Endodermal cell (in vitro differentiated cells): ENCODE data around the gene HACD3. TPM values are rescaled to one million over a fixed set of nuclear protein-coding genes. Genes with fewer than 3 reads are reported as not detected.

Experiments used
- DNase-seq: peaks from one replicate; pipeline ENCODE4 v3.0.0-alpha.2; 2017
- H3K27ac ChIP-seq: 2 replicates; pipeline ENCODE4 v1.5.1; 2013; ENCODE audit warnings: mild to moderate bottlenecking, low read depth, low read length, moderate library complexity
- H3K27me3 ChIP-seq: 2 replicates; pipeline ENCODE4 v1.6.1; 2013; ENCODE audit warnings: mild to moderate bottlenecking, low read length, moderate library complexity; ENCODE audit not compliant: insufficient read depth, control insufficient read depth, poor library complexity, severe bottlenecking
- H3K36me3 ChIP-seq: 2 replicates; pipeline ENCODE4 v1.7.0; 2013; ENCODE audit warnings: mild to moderate bottlenecking, low read length, moderate library complexity; ENCODE audit not compliant: control insufficient read depth, insufficient read depth
- H3K4me1 ChIP-seq: one replicate; pipeline ENCODE4 v1.7.0; 2013; ENCODE audit warnings: low read length; ENCODE audit not compliant: control insufficient read depth, insufficient read depth
- H3K4me3 ChIP-seq: 2 replicates; pipeline ENCODE4 v1.5.1; 2013; ENCODE audit warnings: mild to moderate bottlenecking, low read length, moderate library complexity
- H3K9ac ChIP-seq: 2 replicates; pipeline ENCODE4 v1.6.1; 2013; ENCODE audit warnings: mild to moderate bottlenecking, low read length, moderate library complexity; ENCODE audit not compliant: poor library complexity, severe bottlenecking; ENCODE audit errors: extremely low read depth
- H3K9me3 ChIP-seq: 2 replicates; pipeline ENCODE4 v1.6.1; 2013; ENCODE audit warnings: mild to moderate bottlenecking, low read length, moderate library complexity; ENCODE audit not compliant: control insufficient read depth
- H3K27ac Mint-ChIP-seq: 2 replicates; pipeline ENCODE4 v1.8.0; 2020; ENCODE audit warnings: mixed read lengths
- H3K27me3 Mint-ChIP-seq: 2 replicates; pipeline ENCODE4 v1.8.0; 2021; ENCODE audit warnings: mild to moderate bottlenecking, mixed read lengths; ENCODE audit not compliant: insufficient read depth
- H3K36me3 Mint-ChIP-seq: 2 replicates; pipeline ENCODE4 v1.8.0; 2020; ENCODE audit warnings: low read depth, mixed read lengths
- H3K4me1 Mint-ChIP-seq: 2 replicates; pipeline ENCODE4 v1.8.0; 2020; ENCODE audit warnings: mixed read lengths
- H3K4me3 Mint-ChIP-seq: 2 replicates; pipeline ENCODE4 v1.8.0; 2020; ENCODE audit warnings: mild to moderate bottlenecking, moderate library complexity, mixed read lengths
- H3K9me3 Mint-ChIP-seq: 2 replicates; pipeline ENCODE4 v1.8.0; 2020; ENCODE audit warnings: mild to moderate bottlenecking, mixed read lengths
- CTCF ChIP-seq: fragments of 200-600 bp; sonication (generic); conservative IDR thresholded peaks from 2 replicates; pipeline ENCODE4 v1.5.0; 2021; ENCODE audit warnings: antibody characterized with exemption, mild to moderate bottlenecking
- WGBS, 2 experiments: methylation state at CpG; one replicate each; pipeline versions ENCODE4 v1.1.5 to v1.1.7; 2013; ENCODE audit warnings: missing lambda C conversion rate in 2 of 2, mixed read lengths in 1 of 2; ENCODE audit not compliant: insufficient coverage in 1 of 2, insufficient read length in 1 of 2; 5-methylcytosine and 5-hydroxymethylcytosine counted together
- total RNA-seq, 2 donors: library from RNA; stranded (reverse); fragmentation: NEBNext Ultra II Directional in 1 of 2; extraction: Animal tissue kit (Norgen Biotek cat#: 25700) in 1 of 2; gene quantifications; 2 replicates in 1 of 2; 3 replicates in 1 of 2; pipeline ENCODE4 v1.2.1, GENCODE V29; 2021

HACD3 gene
- total RNA-seq, 2 donors from 2014 or later, result 129 to 201 TPM

DNA sequence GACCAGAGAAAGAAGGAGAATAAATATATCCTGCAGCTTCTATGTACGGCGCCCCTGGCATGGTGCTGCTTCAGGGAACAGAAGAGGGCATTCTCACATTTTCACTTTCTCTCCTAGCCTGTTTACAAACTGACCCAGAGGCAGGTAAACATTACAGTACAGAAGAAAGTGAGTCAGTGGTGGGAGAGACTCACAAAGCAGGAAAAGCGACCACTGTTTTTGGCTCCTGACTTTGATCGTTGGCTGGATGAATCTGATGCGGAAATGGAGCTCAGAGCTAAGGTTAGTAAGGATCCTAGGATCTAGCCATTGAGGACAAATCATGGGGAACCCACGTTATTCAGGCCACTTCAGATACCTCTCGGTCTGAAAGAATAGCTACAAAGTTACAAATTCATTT, 26.4 kb downstream of the HACD3 start:
- Histone ChIP-seq H3K36me3 (peaks cover 68% of the 10 kb centered on the region), H3K9me3 (no peaks in the 10 kb centered on the region), H3K27ac (no peak overlapping the region), H3K9ac (no peak overlapping the region), H3K4me1 (peaks cover 5% of the 10 kb centered on the region), H3K4me3 (no peak overlapping the region), H3K27me3 (no peaks in the 10 kb centered on the region)
- H3K36me3 Mint-ChIP-seq, result peaks cover 82% of the 10 kb centered on the region
- peaks cover 12% of the 10 kb centered on the region for H3K4me1 Mint-ChIP-seq
- H3K27me3 Mint-ChIP-seq, result no peaks in the 10 kb centered on the region
- H3K27ac Mint-ChIP-seq, result no peak overlapping the region
- 95 to 97% methylated on average over 7 of the region's 7 CpGs for WGBS, 2 experiments
- no peak for TF ChIP-seq CTCF
- H3K4me3 Mint-ChIP-seq, result no peak overlapping the region
- DNase-seq, result no peak
- H3K9me3 Mint-ChIP-seq, result no peaks in the 10 kb centered on the region

- Histone ChIP-seq H3K4me3 (no peak overlapping the region), H3K36me3 (peaks cover 83% of the 10 kb centered on the region), H3K27ac (no peak overlapping the region), H3K4me1 (peaks cover 5% of the 10 kb centered on the region), H3K9ac (no peak overlapping the region), H3K9me3 (peaks cover 2% of the 10 kb centered on the region), H3K27me3 (no peaks in the 10 kb centered on the region)
- no peak for DNase-seq
- 96 to 97% methylated on average over 3 to 5 of the region's 5 CpGs for WGBS, 2 experiments
- Mint-ChIP-seq H3K27me3 (no peaks in the 10 kb centered on the region), H3K27ac (peak overlapping the region; percentile 14), H3K36me3 (peaks cover 90% of the 10 kb centered on the region), H3K9me3 (peaks cover 2% of the 10 kb centered on the region), H3K4me1 (peaks cover 12% of the 10 kb centered on the region), H3K4me3 (no peak overlapping the region)
- TF ChIP-seq CTCF, result no peak
These were observed 28.1 kb downstream of the HACD3 start for GRCh38 chr15:65558336-65558735.

DNA sequence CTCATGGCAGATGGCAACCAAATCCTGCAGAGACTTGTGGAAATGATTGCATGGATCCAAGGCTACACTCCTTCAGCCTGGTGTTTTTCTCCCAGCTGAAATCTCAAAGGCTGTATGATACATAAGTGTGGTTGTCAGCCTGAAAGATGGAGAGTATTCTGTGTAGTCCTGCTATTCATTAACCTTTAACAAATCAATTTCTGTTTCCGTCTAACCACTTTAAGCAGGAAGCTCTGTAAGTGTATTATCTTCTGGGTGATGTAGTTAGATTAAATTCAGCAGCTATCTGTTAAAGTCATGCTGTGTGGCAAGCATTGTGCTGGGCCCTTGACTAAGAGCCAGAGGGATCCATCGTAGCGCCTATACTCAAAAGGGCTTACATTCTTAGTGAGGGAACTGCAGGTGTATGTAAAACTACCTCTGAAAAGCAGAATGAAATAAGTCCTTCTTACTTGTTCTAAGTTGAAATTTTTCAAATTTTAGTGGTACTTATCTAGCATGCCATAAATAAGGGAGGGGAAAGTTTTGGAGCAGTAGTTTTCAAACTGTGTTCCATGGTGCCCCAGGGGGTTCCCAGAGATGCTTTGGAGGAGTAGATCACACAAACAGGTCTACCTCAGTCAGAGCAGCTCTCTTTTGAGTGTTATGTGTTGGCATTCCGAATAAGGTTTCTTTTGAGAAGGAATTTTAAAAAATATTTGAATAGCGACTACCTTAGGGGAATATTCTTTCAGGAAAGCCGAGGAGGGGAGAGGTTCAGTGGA, 28.9 kb downstream of the HACD3 start:
- Histone ChIP-seq H3K4me1 (peaks cover 5% of the 10 kb centered on the region), H3K27ac (no peak overlapping the region), H3K4me3 (no peak overlapping the region), H3K9me3 (peaks cover 10% of the 10 kb centered on the region), H3K36me3 (peaks cover 83% of the 10 kb centered on the region), H3K27me3 (no peaks in the 10 kb centered on the region), H3K9ac (no peak overlapping the region)
- H3K4me1 Mint-ChIP-seq, result peaks cover 12% of the 10 kb centered on the region
- H3K4me3 Mint-ChIP-seq, result no peak overlapping the region
- TF ChIP-seq CTCF, result no peak
- peak overlapping the region; percentile 58 for H3K27ac Mint-ChIP-seq
- WGBS, 2 experiments, result 82 to 100% methylated on average over 6 of the region's 6 CpGs
- no peak for DNase-seq
- peaks cover 90% of the 10 kb centered on the region for H3K36me3 Mint-ChIP-seq
- H3K27me3 Mint-ChIP-seq, result no peaks in the 10 kb centered on the region
- H3K9me3 Mint-ChIP-seq, result peaks cover 7% of the 10 kb centered on the region
